A549 treated with CpdA at 1 μM for 4 hours (cell line): Measurements from ENCODE around the gene TRIM52. TPM values are rescaled to one million over a fixed set of nuclear protein-coding genes. Genes with fewer than 3 reads are reported as not detected.

Experiments used
- total RNA-seq: library from RNA; stranded (reverse); fragments of 200-300 nt; extraction: Qiagen RNA extraction; gene quantifications from 5 replicates; pipeline ENCODE4 v1.2.3, GENCODE V29; 2022; ENCODE audit warnings: low read depth

The TRIM52 gene
- total RNA-seq: 6.0 to 8.3 TPM (median 6.6 TPM) in 5 replicates

DNA sequence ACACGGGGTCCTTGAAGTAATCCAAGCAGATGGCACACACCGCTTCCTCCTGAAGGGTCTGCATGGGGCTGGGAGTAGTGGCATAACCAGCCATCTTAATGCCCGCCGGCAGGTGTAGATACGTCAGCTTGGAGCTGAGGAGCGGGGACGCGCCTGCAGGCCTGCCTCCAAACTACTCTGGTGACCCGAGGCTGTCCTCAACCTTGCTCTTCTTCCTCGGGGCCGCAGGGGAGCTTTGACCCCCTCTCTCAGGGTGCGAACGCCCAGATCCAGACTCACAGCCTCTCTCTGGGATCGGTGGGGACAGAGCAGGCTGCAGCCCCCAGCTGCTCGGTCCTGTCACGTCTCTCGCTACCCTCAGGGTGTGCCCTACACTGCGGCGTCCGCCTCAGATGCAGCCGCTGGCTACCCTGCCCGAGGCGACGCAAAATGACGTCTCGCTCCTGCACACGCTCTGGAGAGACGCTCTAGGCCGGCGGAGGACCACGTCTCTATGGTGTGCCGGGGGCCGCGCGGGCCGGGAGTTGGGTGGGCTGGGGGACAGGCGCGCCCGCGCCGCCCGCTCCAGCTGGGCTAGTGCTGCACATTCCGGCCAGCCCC lies at the start of gene TRIM52:
TSS of gene TRIM52 (minus strand) at position 424 of the 600 bp plus-strand sequence. CDS start at position 94, 330 bp downstream.

DNA sequence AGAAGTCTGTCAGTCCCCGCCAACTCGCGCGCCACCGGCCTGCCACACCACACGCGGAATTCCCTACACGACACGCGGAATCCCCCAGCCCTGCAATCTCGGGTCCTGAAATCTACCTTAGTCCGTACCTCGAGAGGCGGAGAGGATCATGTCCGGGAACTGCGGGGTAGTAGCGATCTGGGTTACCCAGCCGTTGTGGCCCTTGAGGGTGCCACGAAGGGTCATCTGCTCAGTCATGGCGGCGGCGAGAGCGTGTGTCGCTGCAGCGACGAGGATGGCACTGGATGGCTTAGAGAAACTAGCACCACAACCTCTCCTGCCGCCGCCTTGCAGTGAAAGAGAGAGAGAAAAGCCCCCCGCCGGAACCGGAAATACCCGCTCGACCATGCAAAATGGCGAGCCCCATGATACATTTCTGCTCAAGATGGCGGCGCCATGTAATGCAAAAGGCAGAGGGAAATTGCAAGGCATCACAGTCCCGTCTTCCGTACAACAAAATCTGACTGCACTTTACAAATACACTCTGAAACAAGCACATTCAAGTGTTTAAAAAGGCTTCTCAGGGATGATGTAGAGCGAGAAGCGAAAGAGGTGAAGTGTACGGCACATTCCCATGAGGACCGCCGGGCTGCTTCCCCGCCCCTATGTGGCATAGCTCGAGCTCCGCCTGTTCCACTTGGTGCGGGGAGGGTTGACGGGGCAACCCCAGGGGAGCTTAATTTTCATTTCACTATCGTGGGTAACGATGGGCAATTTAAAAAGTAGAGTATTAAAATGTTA lies 17.2 kb downstream of the TRIM52 start, which contains the start of gene RACK1:
TSS of gene RACK1 (minus strand) at position 343 of the 780 bp plus-strand sequence. CDS start at position 237, 106 bp downstream.

DNA sequence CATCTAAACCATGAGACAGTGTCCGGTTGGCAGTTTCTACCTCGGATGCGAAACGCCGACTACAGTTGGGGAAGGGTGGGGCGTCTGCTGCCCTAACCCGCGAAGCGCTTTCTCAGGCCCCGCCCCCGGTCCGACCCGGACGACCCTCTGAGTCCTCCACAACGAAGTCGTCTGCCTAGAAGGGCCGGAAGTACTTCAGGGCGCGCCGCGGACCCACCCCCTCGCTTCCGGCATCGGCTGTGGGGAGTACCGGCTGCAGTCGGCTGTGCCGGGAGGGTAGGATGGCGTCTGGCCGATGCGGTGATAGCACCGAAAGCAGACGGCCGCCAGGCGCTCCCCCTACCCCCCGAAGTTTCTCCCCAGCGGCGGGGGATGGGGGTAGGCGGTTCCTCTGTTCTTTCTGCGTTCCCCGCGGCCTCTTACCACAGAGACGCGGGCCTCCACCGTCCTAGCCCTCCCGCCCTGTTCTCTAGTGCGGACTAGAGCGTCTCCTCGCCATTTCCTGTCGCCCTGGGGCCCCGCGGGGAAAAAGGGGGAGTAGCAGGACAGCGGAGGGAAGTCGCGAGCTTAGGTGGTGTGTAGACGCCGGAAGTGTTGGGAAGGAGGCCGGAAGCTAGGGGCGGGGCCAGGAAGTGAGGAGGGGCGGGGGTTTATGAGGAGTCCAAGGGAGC lies 37.8 kb downstream of the TRIM52 start, which contains the start of gene TRIM41:
TSS of gene TRIM41 (plus strand) at position 224 of the 671 bp plus-strand sequence. CDS start 719 bp downstream, outside the sequence.

Other genes with a start within 250 kb of the TRIM52 start
- 0.64 to 1.5 TPM (median 1.1 TPM) in 5 replicates for gene BTNL9, start 220.9 kb downstream of the TRIM52 start, total RNA-seq
- gene OR2V1, start 130.0 kb downstream of the TRIM52 start, total RNA-seq: not detected in 5 replicates
- gene OR2V2, start 113.6 kb downstream of the TRIM52 start, total RNA-seq: not detected in 5 replicates
- 27.2 to 44.1 TPM (median 42.4 TPM) in 5 replicates for gene TRIM7, start 55.9 kb downstream of the TRIM52 start, total RNA-seq
- gene TRIM41, start 37.9 kb downstream of the TRIM52 start, total RNA-seq: 18.4 to 28.7 TPM (median 27.4 TPM) in 5 replicates
- 3,218 to 3,641 TPM (median 3,428 TPM) in 5 replicates for gene RACK1, start 17.2 kb downstream of the TRIM52 start, total RNA-seq
- gene OR4F3, start 106.1 kb upstream of the TRIM52 start, total RNA-seq: not detected in 5 replicates